Right forelimb (tissue), 1 donor: ENCODE measurements around the gene BHLHA9.

Source experiments
- DNase-seq: peaks from one replicate; pipeline ENCODE4 v3.0.0-alpha.2; 2018

The BHLHA9 gene

DNA sequence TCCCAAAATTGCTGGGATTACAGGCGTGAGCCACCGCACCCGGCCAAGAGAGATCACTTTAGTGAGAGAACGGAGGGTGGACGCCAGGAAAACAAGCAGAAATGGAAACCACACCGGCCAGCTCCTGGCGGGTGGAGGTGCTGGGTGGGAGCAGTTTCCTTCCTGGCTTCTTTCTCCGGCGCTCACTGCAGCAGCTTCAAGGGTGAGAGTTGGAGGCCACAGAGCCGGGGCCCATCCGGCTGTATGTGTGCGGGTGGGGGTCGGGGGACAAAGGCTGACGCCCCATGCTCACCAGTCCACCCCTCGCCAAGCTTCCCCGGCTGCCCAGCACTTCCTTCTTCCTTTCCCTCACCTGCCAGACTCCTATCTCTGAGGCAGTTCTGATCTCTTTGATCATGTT is 13.5 kb upstream of the BHLHA9 start:
- no peak for DNase-seq

GRCh38 chr17:1260086-1260769 is 10.0 kb upstream of the BHLHA9 start:
- no peak for DNase-seq

DNA sequence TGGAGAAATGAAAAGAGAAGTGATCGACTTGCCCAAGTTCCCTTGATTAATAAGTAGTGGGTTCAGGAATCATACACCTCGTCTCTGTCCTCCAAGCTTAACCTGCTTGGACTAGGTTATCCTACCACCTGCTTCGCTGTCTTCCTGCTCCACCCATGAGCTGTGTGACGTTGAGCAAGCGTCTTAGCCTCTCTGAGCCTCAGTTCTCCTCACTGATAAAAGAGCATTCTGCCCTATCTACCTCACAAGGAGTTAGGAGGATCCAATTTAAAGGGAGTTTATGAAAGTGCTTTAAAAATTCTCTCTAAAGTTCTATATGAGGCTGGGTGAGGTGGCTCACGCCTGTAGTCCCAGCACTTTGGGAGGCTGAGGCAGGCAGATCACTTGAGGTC is 9.5 kb upstream of the BHLHA9 start:
- DNase-seq, result no peak

- no peak for DNase-seq
These were observed 6.0 kb upstream of the BHLHA9 start for GRCh38 chr17:1264196-1264595.

GRCh38 chr17:1267471-1267943 is 2.7 kb upstream of the BHLHA9 start:
- DNase-seq, result no peak

- DNase-seq, result no peak
These were observed 783 bp downstream of the BHLHA9 start for GRCh38 chr17:1271030-1271423.

- DNase-seq, result no peak
These were observed 1.2 kb downstream of the BHLHA9 start for GRCh38 chr17:1271441-1271840.

- DNase-seq, result no peak
These were observed 2.5 kb downstream of the BHLHA9 start for GRCh38 chr17:1272701-1273100.

DNA sequence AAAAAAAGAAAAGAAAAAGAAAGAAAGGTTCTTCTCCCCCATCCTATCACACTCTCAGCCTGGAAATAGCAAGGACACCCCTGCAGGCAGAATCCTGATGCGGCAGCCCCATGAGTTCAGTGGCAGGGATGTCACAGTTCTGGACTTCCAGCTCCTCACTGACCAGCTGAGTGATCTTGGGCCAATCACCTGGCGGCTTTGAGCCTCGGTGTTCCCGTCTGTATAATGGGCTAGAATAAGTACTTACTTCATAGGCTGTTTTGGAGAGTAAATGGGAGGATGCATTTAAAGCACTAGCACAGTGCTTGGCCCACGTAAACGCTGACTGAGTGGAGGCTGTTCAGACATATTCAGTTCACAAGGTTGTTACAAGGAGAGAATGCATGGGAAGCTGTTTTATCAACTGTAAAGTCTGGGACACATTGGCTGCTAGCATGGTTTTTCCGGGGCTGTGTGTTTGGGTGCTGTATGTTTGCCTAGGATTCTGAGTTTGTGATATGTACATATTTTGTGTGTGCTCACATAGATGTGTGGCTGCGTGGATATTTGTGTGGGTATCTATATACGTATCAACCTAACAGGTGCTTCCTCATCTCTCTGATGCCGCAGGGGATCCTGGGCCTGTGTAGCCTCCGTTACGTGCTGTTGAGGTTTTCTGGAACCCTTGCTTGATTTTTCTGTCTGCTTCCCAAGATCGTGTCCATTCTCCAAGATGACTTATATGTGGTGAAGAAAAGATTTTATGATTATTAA is 3.4 kb downstream of the BHLHA9 start:
- DNase-seq, result no peak

GRCh38 chr17:1274245-1274608 is 4.0 kb downstream of the BHLHA9 start:
- DNase-seq, result no peak

DNA sequence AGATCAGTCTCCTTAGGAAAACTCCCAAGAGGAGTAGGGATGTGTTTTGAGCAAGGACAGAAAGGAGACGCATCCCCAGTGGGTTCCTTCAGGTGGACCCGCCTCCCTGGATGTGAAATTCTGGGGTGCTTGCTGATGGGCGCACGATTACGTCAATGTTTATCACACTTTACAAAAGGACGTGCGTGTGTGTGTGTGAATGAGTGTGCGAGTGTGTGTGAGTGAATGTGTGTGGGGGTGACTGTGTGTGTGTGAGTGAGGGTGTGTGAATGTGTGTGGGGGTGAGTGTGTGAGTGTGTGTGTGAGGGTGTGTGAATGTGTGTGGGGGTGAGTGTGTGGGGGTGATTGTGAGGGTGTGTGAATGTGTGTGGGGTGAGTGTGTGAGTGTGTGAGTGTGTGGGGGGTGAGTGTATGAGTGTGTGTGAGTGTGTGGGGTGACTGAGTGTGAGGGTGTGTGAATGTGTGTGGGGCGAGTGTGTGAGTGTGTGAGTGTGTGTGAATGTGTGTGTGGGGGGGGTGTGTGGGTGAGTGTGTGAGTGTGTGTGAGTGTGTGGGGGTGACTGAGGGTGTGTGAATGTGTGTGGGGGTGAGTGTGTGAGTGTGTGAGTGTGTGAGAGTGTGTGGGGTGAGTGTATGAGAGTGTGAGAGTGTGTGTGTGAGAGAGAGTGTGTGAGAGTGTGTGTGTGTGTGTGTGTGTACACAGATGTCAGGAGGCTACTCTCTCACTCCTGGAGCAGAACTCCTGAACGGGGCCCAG is 5.1 kb downstream of the BHLHA9 start:
- DNase-seq, result no peak

DNA sequence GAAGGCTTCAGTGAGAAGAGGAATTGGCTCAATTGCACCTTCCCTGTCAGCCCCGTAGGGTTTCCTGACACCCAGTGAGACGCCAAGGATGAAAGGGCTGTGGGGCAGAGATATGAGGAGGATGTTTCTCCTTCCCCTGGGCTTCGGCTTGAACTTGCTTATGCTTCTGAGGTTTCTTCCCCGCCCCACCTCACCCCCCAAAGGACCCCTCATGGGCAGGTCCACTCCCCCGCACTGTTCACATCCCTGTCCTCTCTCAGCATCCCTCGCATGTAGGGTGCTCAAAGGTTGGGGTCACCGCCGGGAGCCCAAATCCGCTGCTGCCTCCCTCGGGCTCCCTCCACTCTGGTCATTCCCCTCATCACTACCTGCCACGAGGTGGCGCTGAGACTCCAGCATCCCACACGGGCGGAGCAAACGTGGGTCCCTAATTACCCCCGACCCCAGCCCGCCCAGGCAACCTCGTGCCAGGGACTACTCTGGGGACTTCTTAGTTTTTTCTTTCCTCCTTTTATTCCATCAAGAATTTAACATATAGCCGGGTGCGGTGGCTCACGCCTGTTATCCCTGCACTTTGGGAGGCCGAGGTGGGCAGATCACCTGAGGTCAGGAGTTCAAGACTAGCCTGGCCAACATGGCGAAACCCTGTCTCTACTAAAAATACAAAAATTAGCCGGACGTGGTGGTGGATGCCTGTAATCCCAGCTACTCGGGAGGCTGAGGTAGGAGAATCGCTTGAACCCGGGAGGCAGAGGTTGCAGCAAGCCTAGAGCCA is 5.9 kb downstream of the BHLHA9 start:
- no peak for DNase-seq

- no peak for DNase-seq
These were observed 10.4 kb downstream of the BHLHA9 start for GRCh38 chr17:1280652-1281051.

- no peak for DNase-seq
These were observed 16.3 kb downstream of the BHLHA9 start for GRCh38 chr17:1286379-1287106.

GRCh38 chr17:1289695-1290094 is 19.5 kb downstream of the BHLHA9 start:
- no peak for DNase-seq

GRCh38 chr17:1290676-1291075 is 20.4 kb downstream of the BHLHA9 start:
- DNase-seq, result no peak

DNA sequence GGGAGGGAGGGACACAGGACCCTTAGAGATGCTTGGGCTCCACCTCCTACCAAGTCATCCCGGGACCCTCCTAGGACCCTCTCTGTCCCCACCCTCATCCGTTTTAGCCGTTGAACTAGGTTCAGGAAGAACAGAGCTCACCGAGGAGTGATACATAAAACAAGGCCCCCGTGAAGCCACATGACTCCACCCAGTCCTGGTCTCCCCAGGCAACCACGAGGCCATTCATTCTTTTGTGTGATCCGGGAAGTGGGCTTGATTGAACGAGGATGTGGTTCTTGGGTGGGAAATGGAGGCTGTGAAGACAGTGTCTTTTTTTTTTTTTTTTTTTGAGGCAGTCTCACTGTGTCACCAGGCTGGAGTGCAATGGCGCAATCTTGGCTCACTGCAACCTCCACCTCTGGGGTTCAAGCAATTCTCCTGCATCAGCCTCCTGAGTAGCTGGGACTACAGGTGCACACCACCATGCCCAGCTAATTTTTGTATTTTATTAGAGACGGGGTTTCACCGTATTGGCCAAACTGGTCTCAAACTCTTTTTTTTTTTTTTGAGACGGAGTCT is 24.0 kb downstream of the BHLHA9 start:
- no peak for DNase-seq

DNA sequence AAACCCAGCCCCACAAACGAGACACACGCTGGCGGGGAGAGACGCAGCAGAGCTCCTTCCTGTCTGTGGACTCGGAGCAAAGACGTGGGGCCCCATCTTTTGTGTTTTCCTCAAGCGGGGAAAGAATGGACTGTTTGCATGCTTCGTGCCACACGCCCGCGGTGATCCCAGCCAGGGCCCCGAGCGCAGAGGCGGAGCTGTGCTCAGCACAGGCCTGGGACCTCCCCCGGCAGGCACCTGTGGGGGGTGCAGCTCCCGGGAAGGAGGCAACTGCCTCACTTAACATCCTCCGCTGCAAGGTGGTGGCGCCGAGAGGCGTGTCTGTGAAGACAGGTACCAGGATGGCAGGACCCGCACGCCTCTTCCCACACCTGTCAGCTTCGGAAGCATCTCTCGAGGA is 28.4 kb downstream of the BHLHA9 start:
- DNase-seq, result no peak

DNA sequence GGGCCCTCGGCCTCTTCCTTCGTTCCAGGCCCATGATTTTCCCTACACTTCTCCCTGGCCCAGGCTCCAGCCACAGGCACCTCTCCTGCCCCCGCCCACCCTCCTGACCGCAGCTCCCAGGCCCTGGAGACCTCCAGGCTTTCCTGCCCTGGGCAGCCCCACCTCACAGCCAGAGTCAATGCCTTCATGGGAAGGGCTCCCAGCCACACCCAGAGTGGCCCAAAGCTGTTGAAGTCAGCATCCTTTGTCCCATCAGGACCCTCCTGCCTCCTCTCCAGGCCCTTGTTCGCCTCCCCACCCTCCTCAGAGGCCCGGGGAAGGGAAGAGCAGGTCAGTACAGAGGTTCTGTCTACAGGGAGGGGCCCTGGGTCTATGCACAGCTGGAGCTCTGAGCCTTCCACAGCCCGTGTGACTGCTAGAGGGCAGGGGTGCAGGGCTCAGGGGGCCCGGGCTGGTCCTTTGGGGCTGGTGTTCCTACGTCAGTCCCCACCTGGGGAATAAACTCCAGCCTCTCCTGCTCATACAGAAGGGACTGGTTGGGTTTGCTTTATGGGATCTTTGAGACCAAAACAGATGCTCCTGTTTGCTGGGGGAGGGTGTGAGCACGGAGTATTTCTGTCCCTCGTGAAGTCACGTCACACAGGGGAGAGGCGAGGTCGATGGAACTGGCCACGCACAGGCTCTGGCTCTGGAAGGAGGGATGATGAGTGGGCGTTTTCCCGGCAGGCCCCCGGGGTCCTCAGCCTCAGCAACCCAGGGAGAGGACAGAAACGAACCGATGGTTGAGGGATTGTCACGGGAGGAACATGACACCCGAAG is 29.5 kb downstream of the BHLHA9 start:
- no peak for DNase-seq

DNA sequence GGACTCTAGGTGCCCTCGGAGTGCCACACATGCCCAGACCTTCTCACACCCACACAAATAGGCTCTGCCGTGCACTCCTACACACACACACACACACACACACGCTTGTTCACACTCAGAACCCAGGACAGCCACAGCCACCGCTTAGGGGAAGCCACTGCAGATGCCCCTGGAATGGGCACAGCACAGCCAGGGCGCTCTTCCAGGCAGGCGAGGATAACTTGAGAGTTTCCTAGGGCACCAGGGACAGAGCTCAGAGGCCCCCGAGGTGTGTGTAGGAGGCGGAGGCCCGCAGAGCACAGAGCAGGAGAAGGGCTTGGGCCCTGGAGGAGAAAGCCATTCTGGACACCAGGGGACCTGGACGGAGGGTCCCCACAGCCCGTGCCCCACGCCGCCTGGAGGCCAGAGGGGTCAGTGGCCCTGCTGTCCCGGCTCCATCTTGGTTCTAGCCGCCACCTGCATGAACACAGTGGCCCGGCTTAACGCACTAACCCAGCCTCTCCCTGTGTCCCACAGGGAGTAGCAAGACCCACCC is 30.2 kb downstream of the BHLHA9 start:
- DNase-seq, result no peak

- no peak for DNase-seq
These were observed 31.3 kb downstream of the BHLHA9 start for GRCh38 chr17:1301546-1301945.
